Common myeloid progenitor, CD34-positive (primary cell): ENCODE data around the gene OR1D2.

Experiments
- CTCF ChIA-PET: fragments of 350-600 bp; sonication (Branson Sonifier 250); formaldehyde crosslinking; loops from one replicate; lab custom pipeline; 2021; ENCODE audit warnings: antibody characterized with exemption; lab: Charles Lee
- POLR2A ChIA-PET: fragments of 350-600 bp; sonication (Branson Sonifier 250); formaldehyde crosslinking; loops from one replicate; lab custom pipeline; 2021; ENCODE audit warnings: antibody characterized with exemption; lab: Charles Lee
- DNase-seq, 3 donors: peaks; one replicate each; pipeline versions ENCODE4 v3.0.0 to v3.0.0-alpha.2; 2013
- H3K27ac ChIP-seq, 2 experiments: 1 replicate in 1 of 2; 2 replicates in 1 of 2; pipeline ENCODE4 v1.7.0; 2013; ENCODE audit warnings: inconsistent platforms in 2 of 2, low read length in 2 of 2, mild to moderate bottlenecking in 2 of 2, low read depth in 1 of 2, moderate library complexity in 1 of 2; ENCODE audit not compliant: severe bottlenecking in 2 of 2, insufficient read depth in 1 of 2, poor library complexity in 1 of 2
- H3K27me3 ChIP-seq, 5 experiments: replicated peaks in 2 of 5; 1 replicate in 3 of 5; 2 replicates in 2 of 5; pipeline versions ENCODE4 v1.6.1 to v1.7.0; 2013; ENCODE audit warnings: low read length in 4 of 5, mild to moderate bottlenecking in 2 of 5, moderate library complexity in 2 of 5, inconsistent platforms in 1 of 5; ENCODE audit not compliant: insufficient read depth in 5 of 5, control insufficient read depth in 4 of 5
- H3K36me3 ChIP-seq, 4 experiments: 1 replicate in 2 of 4; 2 replicates in 2 of 4; pipeline versions ENCODE4 v1.6.1 to v1.7.0; 2013; ENCODE audit warnings: low read length in 3 of 4, control low read depth in 1 of 4, mild to moderate bottlenecking in 1 of 4; ENCODE audit not compliant: control insufficient read depth in 4 of 4, insufficient read depth in 4 of 4
- H3K4me1 ChIP-seq, 4 experiments: 1 replicate in 3 of 4; 2 replicates in 1 of 4; pipeline versions ENCODE4 v1.6.1 to v1.7.1; 2013; ENCODE audit warnings: low read length in 3 of 4, mild to moderate bottlenecking in 3 of 4, control low read depth in 1 of 4, inconsistent platforms in 1 of 4, moderate library complexity in 1 of 4; ENCODE audit not compliant: control insufficient read depth in 4 of 4, insufficient read depth in 4 of 4; ENCODE audit errors: control extremely low read depth in 1 of 4
- H3K4me3 ChIP-seq, 7 experiments: 1 replicate in 4 of 7; 2 replicates in 3 of 7; pipeline versions ENCODE4 v1.5.1 to v1.7.0; 2013; ENCODE audit warnings: mild to moderate bottlenecking in 7 of 7, low read length in 6 of 7, moderate library complexity in 6 of 7, inconsistent platforms in 2 of 7, low read depth in 2 of 7, control low read depth in 1 of 7; ENCODE audit not compliant: insufficient read depth in 4 of 7, control insufficient read depth in 1 of 7; ENCODE audit errors: extremely low read depth in 1 of 7
- H3K9me3 ChIP-seq, 5 experiments: 1 replicate in 4 of 5; 2 replicates in 1 of 5; pipeline versions ENCODE4 v1.6.1 to v1.7.1; 2013; ENCODE audit warnings: low read length in 4 of 5, mild to moderate bottlenecking in 2 of 5, inconsistent platforms in 1 of 5, low read depth in 1 of 5, moderate library complexity in 1 of 5; ENCODE audit not compliant: control insufficient read depth in 4 of 5, insufficient read depth in 2 of 5; ENCODE audit errors: control extremely low read depth in 1 of 5
- WGBS: methylation state at CpG from one replicate; pipeline ENCODE4 v1.1.5; 2013; ENCODE audit not compliant: insufficient coverage; 5-methylcytosine and 5-hydroxymethylcytosine counted together

Gene OR1D2

DNA sequence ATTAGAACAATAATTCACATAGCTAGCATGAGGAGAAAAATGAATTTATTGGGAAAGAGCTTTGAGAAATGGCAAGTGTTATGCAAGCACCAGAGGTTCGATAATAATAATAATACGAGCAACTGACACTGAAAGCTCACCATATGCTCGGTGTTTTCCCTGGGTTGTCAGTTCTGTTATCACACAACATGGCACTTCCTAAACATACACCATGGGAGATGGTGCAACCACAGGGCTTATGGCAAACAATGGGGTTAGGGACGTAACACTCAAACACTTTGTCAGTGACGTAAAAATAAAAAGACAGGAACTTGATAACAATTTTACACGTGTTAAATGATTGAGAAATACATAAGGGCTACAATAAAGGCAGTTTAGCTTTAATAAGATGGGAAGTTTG lies 64.5 kb downstream of the OR1D2 start:
- CTCF ChIA-PET: interaction anchor here (0.9 to 1.9 kb wide), 5 partner anchors 9 to 609 kb away, joined by 3 to 11 read pairs (median 3); no protein-coding TSS in a partner anchor

GRCh38 chr17:3038941-3039340 lies 65.3 kb downstream of the OR1D2 start:
- H3K4me3 ChIP-seq: no peak overlapping the region
- peaks cover 0 to 5% (median 3%) of the 10 kb centered on the region in 4 experiments for H3K36me3 ChIP-seq
- POLR2A ChIA-PET: no interaction called here
- H3K4me1 ChIP-seq: peaks cover 0 to 14% (median 3%) of the 10 kb centered on the region in 4 experiments
- H3K9me3 ChIP-seq: peaks cover 0 to 6% (median 4%) of the 10 kb centered on the region in 5 experiments
- WGBS: 89% methylated on average over 3 of the region's 5 CpGs
- H3K27me3 ChIP-seq: no peaks in the 10 kb centered on the region
- CTCF ChIA-PET: interaction anchor here (1.1 to 1.9 kb wide), 4 partner anchors 8 to 145 kb away, joined by 3 to 11 read pairs (median 3); no protein-coding TSS in a partner anchor
- no peak overlapping the region for H3K27ac ChIP-seq
- DNase-seq: no peak

More for the DNA sequence above, 64.5 kb downstream of the OR1D2 start:
- peak; percentile 84 to 97 (median 95) for DNase-seq
- Histone ChIP-seq H3K27me3 (no peaks in the 10 kb centered on the region), H3K4me3 (peak overlapping the region in 3 of 7 experiments; percentile 19 to 52 (median 47)), H3K27ac (no peak overlapping the region), H3K9me3 (peaks cover 0 to 14% (median 7%) of the 10 kb centered on the region in 5 experiments), H3K36me3 (peaks cover 0 to 5% (median 0%) of the 10 kb centered on the region in 4 experiments), H3K4me1 (peaks cover 0 to 14% (median 3%) of the 10 kb centered on the region in 4 experiments)
- POLR2A ChIA-PET: interaction anchor here (0.6 kb wide), 1 partner anchor 520 kb away, joined by 5 read pairs; no protein-coding TSS in a partner anchor
- WGBS: 3% methylated on average over 5 of the region's 6 CpGs
